Esophagus squamous epithelium (tissue), 5 donors: ENCODE measurements around the gene LAMTOR2. TPM values are rescaled to one million over a fixed set of nuclear protein-coding genes. Genes with fewer than 3 reads are reported as not detected.
A peak's percentile ranks its signal among the peaks of the same experiment; 100 is the strongest.

Experiments used
- DNase-seq: peaks from one replicate; lab custom pipeline; 2025; lab: John Stamatoyannopoulos, UW
- H3K27ac ChIP-seq, 4 donors: fragments of 200-600 bp; sonication (generic); one replicate each; pipeline ENCODE4 v1.5.1; 2016 to 2019; ENCODE audit warnings: mild to moderate bottlenecking in 1 of 4
- H3K27me3 ChIP-seq, 4 donors: fragments of 200-600 bp; sonication (generic); 1 replicate in 3 of 4; 2 replicates in 1 of 4; pipeline versions ENCODE4 v1.5.1 to v1.6.0; 2017 to 2021; ENCODE audit warnings: antibody characterized with exemption in 1 of 4
- H3K36me3 ChIP-seq, 3 donors: fragments of 200-600 bp; sonication (generic); one replicate each; pipeline ENCODE4 v1.5.1; 2016 to 2019
- H3K4me1 ChIP-seq, 3 donors: fragments of 200-600 bp; sonication (generic); one replicate each; pipeline ENCODE4 v1.5.1; 2017 to 2019
- H3K4me3 ChIP-seq, 4 donors: fragments of 200-600 bp; sonication (generic); 1 replicate in 3 of 4; 2 replicates in 1 of 4; pipeline ENCODE4 v1.5.1; 2016 to 2019; ENCODE audit warnings: mild to moderate bottlenecking in 2 of 4, moderate library complexity in 1 of 4
- H3K9me3 ChIP-seq, 3 donors: fragments of 200-600 bp; sonication (generic); one replicate each; pipeline ENCODE4 v1.5.1; 2016 to 2019
- CTCF ChIP-seq, 6 experiments: fragments of 450-650 bp in 4 of 6; fragments of 200-600 bp in 2 of 6; sonication (generic) in 2 of 6; IDR thresholded peaks; one replicate each; pipeline ENCODE4 v1.5.1; 2016 to 2019; ENCODE audit warnings: antibody characterized with exemption in 6 of 6, mild to moderate bottlenecking in 4 of 6, moderate library complexity in 4 of 6
- POLR2A ChIP-seq, 4 donors: fragments of 450-650 bp; IDR thresholded peaks; one replicate each; pipeline ENCODE4 v1.6.1; 2017; ENCODE audit warnings: antibody characterized with exemption in 4 of 4, mild to moderate bottlenecking in 4 of 4, moderate library complexity in 3 of 4
- WGBS, 2 donors: methylation state at CpG; one replicate each; pipeline ENCODE4 v1.1.5; 2018; 5-methylcytosine and 5-hydroxymethylcytosine counted together
- intact Hi-C: fragments of 100-400 bp; cut with DNase I; formaldehyde crosslinking; loops from one replicate; pipeline ENCODE4 v1.15.0; 2022
- total RNA-seq, 4 donors: library from RNA; depleted of rRNA; stranded (reverse); fragments of >200 nt; gene quantifications; one replicate each; pipeline ENCODE4 v1.1.0, GENCODE V29; 2016
- donor health status: DM: yes; HTN: yes; CAD: no.

LAMTOR2 gene
- total RNA-seq, 4 donors from 2014 or later = 41.4 to 67.1 (median 53.3) TPM

- Histone ChIP-seq H3K9me3 (no peaks in the 10 kb centered on the region), H3K27me3 (no peaks in the 10 kb centered on the region), H3K36me3 (peaks cover 0 to 48% (median 0%) of the 10 kb centered on the region in 3 donors), H3K27ac (peak overlapping the region in 2 of 4 donors; percentile 91 to 93), H3K4me1 (peaks cover 0 to 52% (median 0%) of the 10 kb centered on the region in 3 donors), H3K4me3 (peak overlapping the region in 1 of 4 donors; percentile 2)
- DNase-seq = no peak
- no peak for TF ChIP-seq CTCF (IDR thresholded peaks at IDR 0.05)
- no peak for TF ChIP-seq POLR2A (IDR thresholded peaks at IDR 0.05)
- whole genome bisulfite sequencing, 2 donors = 50 to 66% methylated on average over 2 of the region's 2 CpGs
- intact Hi-C loops = no loop called here
Measured at GRCh38 chr1:156063997-156064285, 9.4 kb downstream of the LAMTOR2 start.

GRCh38 chr1:156064615-156065014 lies 10.0 kb downstream of the LAMTOR2 start:
- Histone ChIP-seq H3K4me1 (peaks cover 0 to 47% (median 0%) of the 10 kb centered on the region in 3 donors), H3K27ac (no peak overlapping the region), H3K27me3 (no peaks in the 10 kb centered on the region), H3K4me3 (no peak overlapping the region), H3K9me3 (no peaks in the 10 kb centered on the region), H3K36me3 (peaks cover 0 to 55% (median 0%) of the 10 kb centered on the region in 3 donors)
- intact Hi-C loops = no loop called here
- TF ChIP-seq CTCF (IDR thresholded peaks at IDR 0.05) (no peak), POLR2A (IDR thresholded peaks at IDR 0.05) (no peak)
- 67% methylated on average over 2 of the region's 2 CpGs; no CpG with 5 or more reads in 1 of the 2 donors for WGBS, 2 donors
- DNase-seq = no peak

GRCh38 chr1:156065212-156065611 lies 10.6 kb downstream of the LAMTOR2 start:
- intact Hi-C loops = no loop called here
- Histone ChIP-seq H3K4me3 (no peak overlapping the region), H3K27me3 (peaks cover 0 to 3% (median 0%) of the 10 kb centered on the region in 4 donors), H3K9me3 (no peaks in the 10 kb centered on the region), H3K27ac (no peak overlapping the region), H3K4me1 (peaks cover 0 to 41% (median 0%) of the 10 kb centered on the region in 3 donors), H3K36me3 (peaks cover 0 to 60% (median 0%) of the 10 kb centered on the region in 3 donors)
- no peak for TF ChIP-seq CTCF (IDR thresholded peaks at IDR 0.05)
- no peak for TF ChIP-seq POLR2A (IDR thresholded peaks at IDR 0.05)
- no peak for DNase-seq
- WGBS, 2 donors = 83 to 84% methylated on average over 3 of the region's 3 CpGs

- intact Hi-C loops = no loop called here
- H3K36me3 ChIP-seq = peaks cover 0 to 67% (median 0%) of the 10 kb centered on the region in 3 donors
- no peak overlapping the region for H3K4me3 ChIP-seq
- DNase-seq = no peak
- 79 to 82% methylated on average over 6 to 10 of the region's 16 CpGs for WGBS, 2 donors
- H3K9me3 ChIP-seq = no peaks in the 10 kb centered on the region
- H3K27ac ChIP-seq = no peak overlapping the region
- H3K4me1 ChIP-seq = peaks cover 0 to 36% (median 0%) of the 10 kb centered on the region in 3 donors
- peaks cover 0 to 7% (median 0%) of the 10 kb centered on the region in 4 donors for H3K27me3 ChIP-seq
- TF ChIP-seq CTCF (IDR thresholded peaks at IDR 0.05) (no peak), POLR2A (IDR thresholded peaks at IDR 0.05) (no peak)
Measured at GRCh38 chr1:156065871-156066270, 11.3 kb downstream of the LAMTOR2 start.

GRCh38 chr1:156067262-156067661 lies 12.7 kb downstream of the LAMTOR2 start:
- Histone ChIP-seq H3K36me3 (peaks cover 0 to 81% (median 0%) of the 10 kb centered on the region in 3 donors), H3K27ac (no peak overlapping the region), H3K27me3 (peaks cover 0 to 7% (median 0%) of the 10 kb centered on the region in 4 donors), H3K9me3 (no peaks in the 10 kb centered on the region), H3K4me3 (no peak overlapping the region), H3K4me1 (peaks cover 0 to 31% (median 0%) of the 10 kb centered on the region in 3 donors)
- no peak for DNase-seq
- 77 to 80% methylated on average over 2 of the region's 2 CpGs for WGBS, 2 donors
- intact Hi-C loops = no loop called here
- TF ChIP-seq CTCF (IDR thresholded peaks at IDR 0.05) (no peak), POLR2A (IDR thresholded peaks at IDR 0.05) (no peak)
